Prostate gland (tissue), 2 donors: ENCODE data around the gene ROBO1. TPM values are rescaled to one million over a fixed set of nuclear protein-coding genes. Genes with fewer than 3 reads are reported as not detected.

Experiments used
- DNase-seq: peaks from one replicate; pipeline ENCODE4 v3.0.0-alpha.2; 2019; ENCODE audit warnings: low spot score
- H3K27ac ChIP-seq, 2 donors: fragments of 200-600 bp; sonication (generic); 2 replicates each; pipeline ENCODE4 v1.5.1; 2017 to 2019
- H3K27me3 ChIP-seq: fragments of 200-600 bp; sonication (generic); replicated peaks from 2 replicates; pipeline ENCODE4 v1.5.1; 2019; ENCODE audit not compliant: insufficient read depth
- H3K36me3 ChIP-seq, 2 donors: fragments of 200-600 bp; sonication (generic); 1 replicate in 1 of 2; 2 replicates in 1 of 2; pipeline versions ENCODE4 v1.5.1 to v1.8.1; 2017 to 2019
- H3K4me1 ChIP-seq: fragments of 200-600 bp; sonication (generic); replicated peaks from 2 replicates; pipeline ENCODE4 v1.5.1; 2019
- H3K4me3 ChIP-seq, 2 donors: fragments of 200-600 bp; sonication (generic); 2 replicates each; pipeline ENCODE4 v1.5.1; 2017 to 2019
- H3K9me3 ChIP-seq: fragments of 200-600 bp; sonication (generic); 2 replicates; pipeline ENCODE4 v1.5.1; 2017
- CTCF ChIP-seq, 4 experiments: fragments of 200-600 bp in 2 of 4; fragments of 450-650 bp in 2 of 4; sonication (generic) in 2 of 4; IDR thresholded peaks; 1 replicate in 3 of 4; 2 replicates in 1 of 4; pipeline ENCODE4 v1.5.1; 2016 to 2019; ENCODE audit warnings: antibody characterized with exemption in 4 of 4, mild to moderate bottlenecking in 2 of 4, moderate library complexity in 2 of 4
- POLR2A ChIP-seq: fragments of 450-650 bp; IDR thresholded peaks from one replicate; pipeline ENCODE4 v1.6.1; 2016; ENCODE audit warnings: antibody characterized with exemption, mild to moderate bottlenecking
- POLR2AphosphoS5 ChIP-seq: sonication (generic); formaldehyde crosslinking; IDR thresholded peaks from one replicate; pipeline ENCODE4 v1.6.1; 2017; ENCODE audit warnings: antibody characterized with exemption
- WGBS: methylation state at CpG from one replicate; pipeline ENCODE4 v1.1.5; 2018; 5-methylcytosine and 5-hydroxymethylcytosine counted together
- intact Hi-C: fragments of 100-400 bp; cut with DNase I; formaldehyde crosslinking; loops from one replicate; pipeline ENCODE4 v1.14.2; 2022
- total RNA-seq, 2 donors: library from RNA; depleted of rRNA; stranded (reverse); fragments of >200 nt; gene quantifications; one replicate each; pipeline ENCODE4 v1.1.0, GENCODE V29; 2016

The ROBO1 gene
- total RNA-seq, 2 donors from 2014 or later, result 37.6 to 50.8 TPM

GRCh38 chr3:79354179-79354688 lies 413.6 kb downstream of the ROBO1 start:
- no peak for TF ChIP-seq CTCF (IDR thresholded peaks at IDR 0.05)
- no peaks in the 10 kb centered on the region for H3K36me3 ChIP-seq
- H3K27me3 ChIP-seq, result no peaks in the 10 kb centered on the region
- no peak overlapping the region for H3K27ac ChIP-seq
- 90% methylated on average over 3 of the region's 3 CpGs for WGBS
- no peak for DNase-seq
- intact Hi-C loops, result no loop called here
- no peak overlapping the region for H3K4me3 ChIP-seq
- H3K9me3 ChIP-seq, result no peaks in the 10 kb centered on the region
- no peaks in the 10 kb centered on the region for H3K4me1 ChIP-seq

- no peak overlapping the region for H3K4me3 ChIP-seq
- no peaks in the 10 kb centered on the region for H3K4me1 ChIP-seq
- TF ChIP-seq CTCF (IDR thresholded peaks at IDR 0.05) (no peak), POLR2AphosphoS5 (peak; percentile 81)
- peak overlapping the region in 1 of 2 donors; percentile 12 for H3K27ac ChIP-seq
- peak; percentile 61 for DNase-seq
- no peaks in the 10 kb centered on the region for H3K27me3 ChIP-seq
- 16% methylated on average over 2 of the region's 2 CpGs for WGBS
- H3K36me3 ChIP-seq, result no peaks in the 10 kb centered on the region
- no peaks in the 10 kb centered on the region for H3K9me3 ChIP-seq
- intact Hi-C loops, result no loop called here
Observed at GRCh38 chr3:79351699-79352098, 416.1 kb downstream of the ROBO1 start.

GRCh38 chr3:79344876-79345871 lies 422.6 kb downstream of the ROBO1 start:
- H3K36me3 ChIP-seq, result no peaks in the 10 kb centered on the region
- H3K27ac ChIP-seq, result peak overlapping the region in 1 of 2 donors; percentile 13
- intact Hi-C loops, result no loop called here
- WGBS, result 19% methylated on average over 4 of the region's 4 CpGs
- H3K9me3 ChIP-seq, result no peaks in the 10 kb centered on the region
- H3K27me3 ChIP-seq, result no peaks in the 10 kb centered on the region
- no peak overlapping the region for H3K4me3 ChIP-seq
- DNase-seq, result no peak
- no peaks in the 10 kb centered on the region for H3K4me1 ChIP-seq
- TF ChIP-seq CTCF (IDR thresholded peaks at IDR 0.05), result no peak
- peak; percentile 9 for TF ChIP-seq POLR2AphosphoS5
- TF ChIP-seq POLR2A, result no peak

GRCh38 chr3:79341961-79342360 lies 425.8 kb downstream of the ROBO1 start:
- intact Hi-C loops, result no loop called here
- DNase-seq, result no peak

More at GRCh38 chr3:79341961-79342360, 425.8 kb downstream of the ROBO1 start:
- no peaks in the 10 kb centered on the region for H3K36me3 ChIP-seq
- no peak overlapping the region for H3K27ac ChIP-seq
- no peaks in the 10 kb centered on the region for H3K4me1 ChIP-seq
- TF ChIP-seq CTCF (IDR thresholded peaks at IDR 0.05), result no peak
- TF ChIP-seq POLR2A, result no peak
- TF ChIP-seq POLR2AphosphoS5, result no peak
- no peaks in the 10 kb centered on the region for H3K9me3 ChIP-seq
- no peaks in the 10 kb centered on the region for H3K27me3 ChIP-seq
- H3K4me3 ChIP-seq, result no peak overlapping the region
